Measurements from ENCODE around the gene ADARB2. TPM values are rescaled to one million over a fixed set of nuclear protein-coding genes. Genes with fewer than 3 reads are reported as not detected.

The ADARB2 gene
- total and polyA plus RNA-seq, 2 experiments from 2014 or later, result 2.0 to 5.0 TPM

GRCh38 chr10:1679821-1680650 lies 57.3 kb downstream of the ADARB2 start:
- no peaks in the 10 kb centered on the region for H3K9me2 ChIP-seq (ENCODE audit: insufficient read depth)
- no peak overlapping the region for H3K27ac ChIP-seq (ENCODE audit: low read depth)
- no peak overlapping the region for H3K4me3 ChIP-seq
- Mint-ChIP-seq H3K27ac (no peak overlapping the region), H3K9me3 (no peaks in the 10 kb centered on the region), H3K4me3 (no peak overlapping the region), H3K27me3 (ENCODE audit: insufficient read depth, low read depth, poor library complexity) (peaks cover 2% of the 10 kb centered on the region), H3K4me1 (peaks cover 17% of the 10 kb centered on the region), H3K36me3 (ENCODE audit: low read depth) (no peaks in the 10 kb centered on the region)
- H3K36me3 ChIP-seq (ENCODE audit: insufficient read depth), result no peaks in the 10 kb centered on the region
- no peaks in the 10 kb centered on the region for H3K4me1 ChIP-seq (ENCODE audit: insufficient read depth)
- no peak overlapping the region for H2AFZ ChIP-seq
- TF ChIP-seq POLR2AphosphoS5 (IDR thresholded peaks at IDR 0.05; ENCODE audit: low read depth) (no peak), ETS1 (IDR thresholded peaks at IDR 0.05) (no peak), REST (IDR thresholded peaks at IDR 0.05; ENCODE audit: unreplicated experiment) (no peak), CTCF (conservative IDR thresholded peaks at IDR 0.05; ENCODE audit: low read depth in 2 of 2) (peak in 1 of 2 experiments; percentile 32; a peak in 2 of 4 replicates), STAT1 (IDR thresholded peaks at IDR 0.05; ENCODE audit: unreplicated experiment) (no peak), CREB1 (CRISPR knock-in tag; IDR thresholded peaks at IDR 0.05; ENCODE audit: low read depth) (no peak), ZNF114 (CRISPR knock-in tag; IDR thresholded peaks at IDR 0.05) (no peak), JUNB (IDR thresholded peaks at IDR 0.05; ENCODE audit: unreplicated experiment) (no peak)
- no peak overlapping the region for H3K4me2 ChIP-seq
- no peaks in the 10 kb centered on the region for H3F3A ChIP-seq (replicated peaks; ENCODE audit: low read depth)
- no peaks in the 10 kb centered on the region for H3K79me2 ChIP-seq (replicated peaks; ENCODE audit: insufficient read depth)
- ATAC-seq (peak; percentile 67), DNase-seq (ENCODE audit: low spot score) (peak; percentile 51)
- H3K27me3 ChIP-seq (ENCODE audit: insufficient read depth), result no peaks in the 10 kb centered on the region
- no peaks in the 10 kb centered on the region for H4K20me1 ChIP-seq (replicated peaks; ENCODE audit: insufficient read depth)

- Histone ChIP-seq H3F3A (replicated peaks; ENCODE audit: low read depth) (no peaks in the 10 kb centered on the region), H2AFZ (no peak overlapping the region), H3K36me3 (ENCODE audit: insufficient read depth) (no peaks in the 10 kb centered on the region), H3K4me3 (no peak overlapping the region), H3K79me2 (replicated peaks; ENCODE audit: insufficient read depth) (no peaks in the 10 kb centered on the region), H3K4me1 (ENCODE audit: insufficient read depth) (no peaks in the 10 kb centered on the region), H3K27ac (ENCODE audit: low read depth) (no peak overlapping the region), H3K9me2 (ENCODE audit: insufficient read depth) (no peaks in the 10 kb centered on the region), H4K20me1 (replicated peaks; ENCODE audit: insufficient read depth) (no peaks in the 10 kb centered on the region), H3K27me3 (ENCODE audit: insufficient read depth) (no peaks in the 10 kb centered on the region), H3K4me2 (no peak overlapping the region)
- Mint-ChIP-seq H3K4me1 (peaks cover 17% of the 10 kb centered on the region), H3K27ac (no peak overlapping the region), H3K9me3 (no peaks in the 10 kb centered on the region), H3K4me3 (no peak overlapping the region), H3K36me3 (ENCODE audit: low read depth) (no peaks in the 10 kb centered on the region), H3K27me3 (ENCODE audit: insufficient read depth, low read depth, poor library complexity) (peaks cover 3% of the 10 kb centered on the region)
- no peak for DNase-seq (ENCODE audit: low spot score)
- ATAC-seq, result no peak
- TF ChIP-seq EZH2phosphoT487 (IDR thresholded peaks at IDR 0.05; ENCODE audit: unreplicated experiment) (no peak), ZNF114 (CRISPR knock-in tag; IDR thresholded peaks at IDR 0.05) (no peak), NANOG (IDR thresholded peaks at IDR 0.05; ENCODE audit: borderline replicate concordance) (no peak)
Observed at GRCh38 chr10:1678084-1678483, 59.2 kb downstream of the ADARB2 start.
